Stimulated activated CD4-positive, alpha-beta T cell treated with anti-CD3 and anti-CD28 coated beads, Interleukin-4, amount 100 ng/mL, for 24 hours (primary cell): ENCODE measurements around the gene C11orf52.
"Not testable (repeated sequence)": the region's sequence is repeated elsewhere in the genome, so short reads cannot be mapped to it uniquely, and the experiment has no call there.

Experiments used
- DNase-seq: peaks from one replicate; pipeline ENCODE4 v3.0.0-alpha.2; 2020

The C11orf52 gene

GRCh38 chr11:111918390-111919256 lies at the start of gene C11orf52:
Gene C11orf52 (plus strand): TSS chr11:111918913. CDS start chr11:111918973, 60 bp downstream.
- DNase-seq = no peak

DNA sequence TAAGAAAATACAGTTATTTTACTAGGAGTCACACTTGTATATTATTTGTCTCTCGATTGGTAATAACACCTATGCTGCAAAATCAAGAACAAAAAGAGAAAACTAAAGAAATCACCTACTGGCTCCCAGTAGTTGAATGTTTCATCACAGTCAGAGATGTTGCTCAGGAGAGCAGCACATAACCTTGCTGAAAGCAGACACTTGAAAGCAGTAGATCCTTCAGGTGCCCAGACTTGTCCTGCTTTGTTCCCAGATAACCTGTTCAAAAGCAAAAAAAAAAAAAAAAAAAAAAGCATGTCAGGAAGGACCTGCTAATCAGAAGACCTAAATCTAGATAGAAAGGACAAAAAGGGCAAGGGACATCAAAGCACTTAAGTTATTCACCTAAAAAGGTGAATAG lies 48.6 kb upstream of the C11orf52 start:
- no peak for DNase-seq

GRCh38 chr11:111870522-111870885 lies 48.2 kb upstream of the C11orf52 start:
- no peak for DNase-seq

DNA sequence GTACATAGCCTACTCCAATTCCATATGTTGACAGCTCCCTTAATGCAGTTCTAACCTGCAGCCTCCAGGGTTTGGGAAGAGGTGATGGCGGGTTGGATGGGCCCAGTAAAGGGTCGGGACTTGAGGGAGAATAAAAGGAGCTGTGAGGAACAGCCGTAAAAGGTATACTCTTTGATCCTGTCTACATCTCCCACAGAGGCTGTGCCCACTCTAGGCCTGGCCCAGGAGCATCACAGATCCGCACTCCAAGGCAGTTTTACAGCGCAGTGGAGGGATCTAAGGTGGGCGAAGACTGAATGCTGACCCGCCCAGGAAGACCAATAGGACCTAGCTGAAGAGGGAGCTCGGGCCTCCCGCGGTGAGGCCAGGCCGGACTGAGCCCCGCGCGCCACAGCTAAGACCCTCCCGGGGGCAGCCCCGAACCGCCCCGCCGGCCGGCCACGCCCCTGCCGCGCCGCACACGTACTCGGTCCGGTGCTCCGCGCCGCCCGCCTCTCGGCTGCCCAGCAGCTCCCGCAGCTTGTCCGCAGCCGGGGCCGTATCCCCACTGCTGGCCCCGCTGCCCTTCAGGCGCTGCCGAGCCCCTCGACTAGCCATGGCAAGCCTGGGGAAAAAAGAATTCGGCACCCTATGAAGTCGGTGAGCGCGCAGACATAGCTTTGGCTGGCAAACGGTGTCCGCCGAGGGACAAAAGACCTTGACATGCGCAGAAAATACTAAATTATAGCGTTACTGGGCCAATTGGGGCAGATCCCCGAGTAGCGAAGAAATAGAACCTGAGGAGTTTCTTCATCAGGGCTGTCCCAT lies 47.6 kb upstream of the C11orf52 start, which contains the start of gene ALG9:
TSS of gene ALG9 (minus strand) at position 696 of the 807 bp plus-strand sequence. CDS start at position 597, 99 bp downstream.
- DNase-seq = peak; percentile 93

DNA sequence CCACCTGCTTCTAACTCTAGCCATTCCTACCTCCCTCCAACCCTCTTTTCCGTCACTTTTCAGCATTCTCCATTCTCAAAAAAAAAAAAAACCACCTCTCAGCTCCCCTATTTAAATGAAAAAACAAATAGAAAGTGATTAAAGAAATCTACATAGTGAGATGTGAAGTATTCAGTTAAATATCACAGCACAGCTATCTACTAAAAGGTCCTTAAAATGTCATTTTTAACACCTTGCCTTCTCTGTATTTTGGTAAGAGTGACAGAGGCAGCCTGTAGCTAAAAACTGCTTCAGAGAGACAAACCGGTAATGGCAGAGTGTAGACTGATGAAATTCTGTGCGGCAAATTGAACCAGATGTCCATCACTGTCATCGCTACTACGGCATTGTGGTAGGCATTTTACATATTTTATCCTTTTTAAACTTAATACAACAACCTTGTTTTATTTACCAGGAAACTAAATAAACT lies 47.0 kb upstream of the C11orf52 start:
- no peak for DNase-seq

GRCh38 chr11:111878385-111878848 lies 40.3 kb upstream of the C11orf52 start:
- DNase-seq = no peak

- peak; percentile 95 for DNase-seq
These were observed 39.7 kb upstream of the C11orf52 start, which contains the start of the genes CFAP68 and FDXACB1 for GRCh38 chr11:111878849-111879636. Gene CFAP68 (plus strand): TSS chr11:111879541. CDS start chr11:111879561, 20 bp downstream. Gene FDXACB1 (minus strand): TSS chr11:111879165. CDS start chr11:111879132, 33 bp downstream.

DNA sequence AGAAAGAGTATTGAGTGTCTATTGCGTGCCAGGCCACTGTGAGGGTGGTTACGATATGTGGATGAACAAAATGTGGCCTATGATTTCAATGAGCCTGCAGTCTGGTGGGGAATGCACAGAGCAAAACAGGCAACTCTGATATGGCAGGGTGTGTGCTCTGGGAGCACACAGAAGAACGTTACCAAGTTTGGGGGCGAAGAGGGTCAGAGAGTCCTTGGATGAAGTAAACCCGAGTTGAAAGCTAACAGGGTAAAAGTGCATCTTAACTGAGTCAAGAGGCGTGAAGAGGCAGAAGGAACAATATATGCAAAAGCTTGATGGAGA lies 39.1 kb upstream of the C11orf52 start:
- DNase-seq = no peak

GRCh38 chr11:111882202-111882601 lies 36.5 kb upstream of the C11orf52 start:
- no peak for DNase-seq

- not testable (repeated sequence) for DNase-seq
These were observed 33.7 kb upstream of the C11orf52 start for GRCh38 chr11:111885053-111885452.

DNA sequence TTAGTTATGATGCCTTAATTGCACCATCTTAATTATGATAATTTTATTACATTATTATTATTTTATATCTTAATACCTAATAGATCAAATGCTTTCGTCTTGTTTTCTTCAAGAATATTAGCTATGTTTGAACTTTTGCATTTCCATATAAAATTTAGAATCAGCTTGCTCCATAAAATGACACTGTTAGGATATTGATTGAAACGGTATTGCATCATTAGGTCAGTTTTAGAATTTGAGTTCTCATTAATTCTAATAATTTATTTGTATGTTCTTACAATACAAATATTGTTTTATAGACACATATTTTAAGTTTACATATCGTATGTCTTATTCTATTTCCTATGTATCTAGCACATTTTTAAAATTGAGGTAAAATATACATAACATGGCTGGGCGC lies 32.7 kb upstream of the C11orf52 start:
- no peak for DNase-seq

- DNase-seq = no peak
These were observed 31.9 kb upstream of the C11orf52 start for GRCh38 chr11:111886844-111887243.

DNA sequence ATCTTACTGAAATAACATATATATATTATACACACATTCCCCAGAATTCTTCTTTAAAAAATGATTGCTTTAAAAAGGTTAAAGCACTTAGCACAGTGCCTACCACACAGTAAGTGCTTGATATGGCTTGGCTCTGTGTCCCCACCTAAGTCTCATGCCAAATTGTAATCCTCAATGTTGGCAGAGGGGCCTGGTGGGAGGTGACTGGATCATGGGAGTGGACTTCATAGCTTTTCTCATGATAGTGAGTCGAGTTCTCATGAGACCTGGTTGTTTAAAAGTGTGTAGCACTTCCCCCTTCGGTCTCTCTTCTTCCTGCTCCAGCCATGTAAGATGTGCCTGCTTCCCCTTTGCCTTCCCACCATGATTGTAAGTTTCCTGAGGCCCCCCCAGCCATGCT lies 13.3 kb upstream of the C11orf52 start:
- DNase-seq = no peak

DNA sequence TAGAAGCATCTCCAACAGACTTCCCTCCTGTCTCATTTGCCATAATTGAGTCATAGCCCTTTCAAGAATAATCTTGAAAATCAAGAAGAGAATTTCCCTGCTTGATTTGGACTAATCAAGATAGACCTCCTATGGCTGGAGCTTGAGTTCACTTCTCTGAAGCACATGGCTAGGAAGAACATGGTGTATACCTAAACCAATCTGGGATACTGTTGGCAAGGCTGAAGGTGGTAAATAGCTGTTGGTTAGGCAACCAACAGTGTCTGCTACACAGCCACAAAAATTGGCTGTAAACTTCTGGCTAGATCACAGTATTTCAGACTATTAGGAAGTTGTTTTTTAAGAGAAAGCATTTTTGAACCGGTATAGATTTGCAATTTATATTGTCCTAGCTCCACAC lies 12.0 kb upstream of the C11orf52 start:
- DNase-seq = no peak

DNA sequence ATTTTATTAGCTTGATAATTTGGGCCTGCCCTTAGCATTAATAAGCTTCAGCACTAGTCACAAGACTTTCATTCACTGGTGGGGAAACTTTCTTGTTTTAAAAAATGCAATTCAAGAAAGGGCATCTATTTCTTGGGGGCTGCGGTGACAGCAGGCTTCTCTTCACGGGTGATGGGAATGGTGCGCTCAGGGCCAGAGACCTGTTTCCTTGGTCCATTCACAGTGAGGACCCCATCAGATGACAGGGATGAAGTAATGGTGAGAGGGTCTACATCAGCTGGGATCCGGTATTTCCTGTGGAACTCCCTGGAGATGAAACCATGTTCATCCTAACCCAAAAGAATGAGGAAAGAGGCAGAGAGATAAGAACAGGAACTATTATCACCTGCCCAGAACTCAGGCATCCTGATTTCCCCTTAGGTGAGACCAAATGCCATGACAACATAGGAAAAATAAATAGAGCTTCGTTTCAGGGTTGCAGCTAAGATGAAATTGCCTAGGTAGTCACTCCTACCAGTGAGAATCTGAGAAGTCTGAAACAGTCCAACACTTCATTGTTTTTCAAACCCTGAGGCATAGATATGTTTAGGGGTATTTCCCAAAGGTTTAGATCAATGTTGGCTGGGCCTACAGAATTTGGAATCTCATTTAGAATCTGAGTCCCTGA lies 9.9 kb upstream of the C11orf52 start:
- DNase-seq = no peak

GRCh38 chr11:111909378-111909777 lies 9.3 kb upstream of the C11orf52 start:
- DNase-seq = no peak

GRCh38 chr11:111910676-111911562 lies 7.8 kb upstream of the C11orf52 start:
- DNase-seq = no peak

DNA sequence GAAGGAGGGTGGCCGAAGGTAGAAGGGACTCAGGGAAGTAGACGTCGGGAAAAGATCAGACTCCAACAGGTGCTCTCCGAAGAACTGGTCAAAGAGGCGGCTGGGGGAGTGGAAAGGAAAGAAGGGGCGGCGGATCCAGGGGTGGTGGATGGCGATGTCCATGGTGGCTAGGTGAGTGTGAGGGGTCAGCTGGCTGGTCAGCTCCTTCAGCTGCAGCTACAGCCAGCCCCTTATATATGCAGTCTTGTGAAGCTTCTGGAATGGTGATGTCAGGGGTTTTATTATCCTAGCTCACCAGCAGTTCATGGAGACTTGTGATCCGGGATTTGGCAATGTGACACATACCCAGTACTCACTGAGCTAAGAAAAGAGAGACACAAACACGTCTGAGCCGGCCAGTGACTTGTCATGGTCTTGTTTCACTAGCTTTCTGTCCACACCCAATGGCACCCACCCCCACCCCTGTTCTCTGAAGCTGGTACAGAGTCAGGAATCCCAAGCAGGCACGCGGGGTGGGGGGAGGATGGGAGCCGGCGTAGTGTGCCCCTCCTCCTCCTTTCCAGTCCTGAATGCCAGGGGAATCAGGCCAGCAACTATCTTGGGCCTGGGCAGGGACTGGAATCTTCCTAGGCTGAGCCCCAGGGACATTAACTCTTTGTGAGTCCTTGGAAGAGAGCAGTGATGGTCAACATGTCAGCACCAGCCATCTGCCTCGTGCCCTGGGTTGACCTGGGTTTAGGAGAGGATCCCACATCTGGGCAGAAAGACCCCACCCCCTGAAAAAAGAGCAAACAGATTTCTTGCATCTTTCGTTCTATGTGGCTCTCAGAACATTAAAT lies 6.9 kb upstream of the C11orf52 start, which contains the start of gene CRYAB:
TSS of gene CRYAB (minus strand) at position 208 of the 839 bp plus-strand sequence. CDS start at position 162, 46 bp downstream.
- DNase-seq = no peak

DNA sequence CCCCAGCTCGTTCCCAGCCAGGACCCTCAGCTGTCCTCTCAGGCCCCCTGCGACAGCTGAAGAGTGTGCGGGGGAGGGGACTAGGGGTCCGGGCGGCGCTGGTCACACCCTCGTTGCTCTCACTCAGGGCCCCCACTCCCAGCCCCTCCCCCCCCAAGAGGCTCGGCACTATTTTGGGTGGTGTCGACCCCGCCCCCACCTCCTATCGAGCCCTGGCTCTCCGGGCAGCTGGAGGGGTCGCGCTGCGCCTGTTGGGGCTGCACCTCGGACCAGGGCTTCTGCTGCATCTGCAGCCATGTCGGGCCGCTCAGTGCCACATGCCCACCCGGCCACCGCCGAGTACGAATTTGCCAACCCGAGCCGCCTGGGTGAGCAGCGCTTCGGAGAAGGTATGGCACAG lies 6.2 kb upstream of the C11orf52 start, which contains the start of gene HSPB2:
TSS of gene HSPB2 (plus strand) at position 200 of the 400 bp plus-strand sequence. CDS start at position 296, 96 bp downstream.
- no peak for DNase-seq
